GM23338 (cell line): ENCODE results near the gene AFAP1. TPM values are rescaled to one million over a fixed set of nuclear protein-coding genes. Genes with fewer than 3 reads are reported as not detected.

ENCODE experiments used
- ATAC-seq: fragments of 200-7000 bp; cut with Tn5 transposase; 3 replicates; pipeline ENCODE4 v1.9.1; 2020
- DNase-seq: peaks from one replicate; pipeline ENCODE4 v3.0.0-alpha.2; 2015; ENCODE audit warnings: low spot score
- H2AFZ ChIP-seq: fragments of 200-600 bp; sonication (generic); 2 replicates; pipeline ENCODE4 v1.8.0; 2016; ENCODE audit warnings: antibody characterized with exemption, mild to moderate bottlenecking, moderate library complexity
- H3F3A ChIP-seq: fragments of 200-600 bp; sonication (generic); replicated peaks from 2 replicates; pipeline ENCODE4 v1.8.0; 2017; ENCODE audit warnings: antibody characterized with exemption, mixed run types, low read depth
- H3K27ac ChIP-seq: fragments of 200-600 bp; sonication (generic); 2 replicates; pipeline ENCODE4 v1.6.1; 2016; ENCODE audit warnings: low read depth
- H3K27me3 ChIP-seq: fragments of 200-600 bp; sonication (generic); 2 replicates; pipeline ENCODE4 v1.8.0; 2016; ENCODE audit warnings: mild to moderate bottlenecking, mixed run types, moderate library complexity; ENCODE audit not compliant: insufficient read depth
- H3K36me3 ChIP-seq: fragments of 200-600 bp; sonication (generic); 2 replicates; pipeline ENCODE4 v1.8.0; 2016; ENCODE audit warnings: mild to moderate bottlenecking; ENCODE audit not compliant: insufficient read depth
- H3K4me1 ChIP-seq: fragments of 200-600 bp; sonication (generic); 2 replicates; pipeline ENCODE4 v1.8.0; 2016; ENCODE audit warnings: mild to moderate bottlenecking, moderate library complexity; ENCODE audit not compliant: insufficient read depth
- H3K4me2 ChIP-seq: fragments of 200-600 bp; sonication (generic); 2 replicates; pipeline ENCODE4 v1.7.1; 2017; ENCODE audit warnings: mixed run types
- H3K4me3 ChIP-seq: fragments of 200-600 bp; sonication (generic); 2 replicates; pipeline ENCODE4 v1.6.1; 2016; ENCODE audit warnings: mixed run types
- H3K79me2 ChIP-seq: fragments of 200-600 bp; sonication (generic); replicated peaks from 2 replicates; pipeline ENCODE4 v1.8.0; 2017; ENCODE audit warnings: mild to moderate bottlenecking; ENCODE audit not compliant: insufficient read depth
- H3K9me2 ChIP-seq: fragments of 200-600 bp; sonication (generic); 2 replicates; pipeline ENCODE4 v1.8.0; 2017; ENCODE audit not compliant: insufficient read depth
- H4K20me1 ChIP-seq: fragments of 200-600 bp; sonication (generic); replicated peaks from 2 replicates; pipeline ENCODE4 v1.8.0; 2017; ENCODE audit warnings: mild to moderate bottlenecking; ENCODE audit not compliant: insufficient read depth
- H3K27ac Mint-ChIP-seq: 2 replicates; pipeline ENCODE4 v1.8.0; 2020; ENCODE audit warnings: inconsistent platforms, mild to moderate bottlenecking, moderate library complexity, mixed read lengths
- H3K27me3 Mint-ChIP-seq: 3 replicates; pipeline ENCODE4 v1.8.0; 2022; ENCODE audit warnings: low read depth, mild to moderate bottlenecking, moderate library complexity, mixed read lengths, inconsistent platforms; ENCODE audit not compliant: insufficient read depth, poor library complexity
- H3K36me3 Mint-ChIP-seq: 3 replicates; pipeline ENCODE4 v1.8.0; 2021; ENCODE audit warnings: low read depth, mild to moderate bottlenecking, inconsistent platforms, moderate library complexity, mixed read lengths
- H3K4me1 Mint-ChIP-seq: 3 replicates; pipeline ENCODE4 v1.8.0; 2020; ENCODE audit warnings: mild to moderate bottlenecking, inconsistent platforms, mixed read lengths
- H3K4me3 Mint-ChIP-seq: 3 replicates; pipeline ENCODE4 v1.8.0; 2021; ENCODE audit warnings: moderate library complexity, mild to moderate bottlenecking, inconsistent platforms, mixed read lengths
- H3K9me3 Mint-ChIP-seq: 3 replicates; pipeline ENCODE4 v1.8.0; 2020; ENCODE audit warnings: moderate library complexity, mild to moderate bottlenecking, inconsistent platforms, mixed read lengths
- CREB1 ChIP-seq: fragments of 250-450 bp; sonication (Bioruptor Pico); IDR thresholded peaks from 2 replicates; pipeline ENCODE4 v1.5.0; 2020; ENCODE audit warnings: low read depth, mild to moderate bottlenecking, moderate library complexity
- CTCF ChIP-seq, 2 experiments: fragments of 200-600 bp in 1 of 2; sonication (generic) in 1 of 2; conservative IDR thresholded peaks; 2 replicates each; pipeline versions ENCODE4 v1.5.1 to v1.6.1; 2016 to 2017; ENCODE audit warnings: antibody characterized with exemption in 2 of 2, low read depth in 2 of 2, mild to moderate bottlenecking in 2 of 2, moderate library complexity in 1 of 2
- ETS1 ChIP-seq: IDR thresholded peaks from 2 replicates; pipeline ENCODE4 v1.6.1; 2016; ENCODE audit warnings: antibody characterized with exemption
- EZH2 ChIP-seq: fragments of 200-600 bp; sonication (generic); IDR thresholded peaks from one replicate; pipeline ENCODE4 v1.8.0; 2017; ENCODE audit warnings: antibody characterized with exemption, mild to moderate bottlenecking, low read depth; ENCODE audit not compliant: unreplicated experiment
- EZH2phosphoT487 ChIP-seq: fragments of 200-600 bp; sonication (generic); IDR thresholded peaks from one replicate; pipeline ENCODE4 v1.8.1; 2018; ENCODE audit warnings: antibody characterized with exemption; ENCODE audit not compliant: unreplicated experiment
- JUNB ChIP-seq: IDR thresholded peaks from one replicate; pipeline ENCODE4 v1.6.1; 2016; ENCODE audit warnings: antibody characterized with exemption; ENCODE audit not compliant: unreplicated experiment
- NANOG ChIP-seq: IDR thresholded peaks from 2 replicates; pipeline ENCODE4 v1.6.1; 2016; ENCODE audit warnings: antibody characterized with exemption, borderline replicate concordance
- POLR2AphosphoS5 ChIP-seq: IDR thresholded peaks from 2 replicates; pipeline ENCODE4 v1.6.1; 2016; ENCODE audit warnings: antibody characterized with exemption, low read depth
- REST ChIP-seq: IDR thresholded peaks from one replicate; pipeline ENCODE4 v1.6.1; 2018; ENCODE audit warnings: antibody characterized with exemption; ENCODE audit not compliant: unreplicated experiment
- STAT1 ChIP-seq: IDR thresholded peaks from one replicate; pipeline ENCODE4 v1.6.1; 2016; ENCODE audit warnings: antibody characterized with exemption; ENCODE audit not compliant: unreplicated experiment
- ZNF114 ChIP-seq: fragments of 250-450 bp; sonication (Bioruptor Pico); IDR thresholded peaks from 2 replicates; pipeline ENCODE4 v1.5.0; 2020; ENCODE audit warnings: mild to moderate bottlenecking, moderate library complexity
- ZNF331 ChIP-seq: fragments of 250-450 bp; sonication (Bioruptor Pico); IDR thresholded peaks from 2 replicates; pipeline ENCODE4 v1.5.0; 2020; ENCODE audit warnings: low read depth, mild to moderate bottlenecking, moderate library complexity
- ZNF462 ChIP-seq: fragments of 250-450 bp; sonication (Bioruptor Pico); IDR thresholded peaks from 2 replicates; pipeline ENCODE4 v1.5.0; 2020; ENCODE audit warnings: mild to moderate bottlenecking, moderate library complexity
- polyA plus RNA-seq: library from polyadenylated mRNA; unstranded; fragments of >200 nt; fragmentation: Nextera tagmentation; extraction: Ambion mirVana; gene quantifications from 2 replicates; pipeline ENCODE4 v1.2.1, GENCODE V29; 2016
- total RNA-seq: library from RNA; depleted of rRNA; stranded (reverse); fragments of >200 nt; shearing (Covaris generic); gene quantifications from 2 replicates; pipeline ENCODE4 v1.2.3, GENCODE V29; 2014

The AFAP1 gene
- total and polyA plus RNA-seq, 2 experiments from 2014 or later, result 6.5 to 21.5 TPM

GRCh38 chr4:7756071-7756470 is 183.6 kb downstream of the AFAP1 start:
- no peaks in the 10 kb centered on the region for H3F3A ChIP-seq
- no peak for DNase-seq
- Mint-ChIP-seq H3K9me3 (no peaks in the 10 kb centered on the region), H3K4me1 (peaks cover 4% of the 10 kb centered on the region; the same call in 2 of the 3 replicates), H3K27ac (no peak overlapping the region), H3K36me3 (no peaks in the 10 kb centered on the region), H3K4me3 (no peak overlapping the region), H3K27me3 (peaks cover 11% of the 10 kb centered on the region)
- H3K4me1 ChIP-seq, result no peaks in the 10 kb centered on the region
- no peaks in the 10 kb centered on the region for H3K79me2 ChIP-seq
- no peak for ATAC-seq
- no peaks in the 10 kb centered on the region for H3K36me3 ChIP-seq
- H2AFZ ChIP-seq, result no peak overlapping the region
- H4K20me1 ChIP-seq, result no peaks in the 10 kb centered on the region
- TF ChIP-seq NANOG, result no peak
- no peak for TF ChIP-seq JUNB
- TF ChIP-seq ZNF462, result no peak
- no peak for TF ChIP-seq EZH2phosphoT487
- no peak for TF ChIP-seq STAT1
- TF ChIP-seq EZH2, result no peak
- no peak for TF ChIP-seq CREB1 (CRISPR knock-in tag)
- no peak for TF ChIP-seq ZNF331 (CRISPR knock-in tag)
- TF ChIP-seq ZNF114 (CRISPR knock-in tag), result no peak
- TF ChIP-seq CTCF (conservative IDR thresholded peaks at IDR 0.05; ENCODE audit: low read depth in 2 of 2), result no peak
- no peak for TF ChIP-seq POLR2AphosphoS5
- no peak for TF ChIP-seq REST
- no peak for TF ChIP-seq ETS1
- no peaks in the 10 kb centered on the region for H3K27me3 ChIP-seq
- H3K9me2 ChIP-seq, result no peaks in the 10 kb centered on the region
- no peak overlapping the region for H3K27ac ChIP-seq
- no peak overlapping the region for H3K4me2 ChIP-seq
- H3K4me3 ChIP-seq, result no peak overlapping the region
